HAP-1 (cell line): ENCODE results near the gene NAPSA.
A peak's percentile ranks its signal among the peaks of the same experiment; 100 is the strongest.
"Not testable (repeated sequence)": the region's sequence is repeated elsewhere in the genome, so short reads cannot be mapped to it uniquely, and the experiment has no call there.

Experiments used
- DNase-seq, 2 experiments: peaks; one replicate each; pipeline ENCODE4 v3.0.0-alpha.2; 2016 to 2020; ENCODE audit warnings: low spot score in 2 of 2
- H3K27me3 ChIP-seq: fragments of 250-450 bp; sonication (Bioruptor Pico); 2 replicates; pipeline ENCODE4 v1.5.1; 2020; ENCODE audit warnings: low read depth, mild to moderate bottlenecking, moderate library complexity
- H3K36me3 ChIP-seq: fragments of 250-450 bp; sonication (Bioruptor Pico); replicated peaks from 2 replicates; pipeline ENCODE4 v1.5.1; 2020; ENCODE audit warnings: mild to moderate bottlenecking
- H3K4me1 ChIP-seq: fragments of 250-450 bp; sonication (Bioruptor Pico); 2 replicates; pipeline ENCODE4 v1.5.1; 2020; ENCODE audit warnings: mild to moderate bottlenecking
- H3K4me3 ChIP-seq: fragments of 250-450 bp; sonication (Bioruptor Pico); 2 replicates; pipeline ENCODE4 v1.5.1; 2020; ENCODE audit warnings: mild to moderate bottlenecking, moderate library complexity
- H3K9me3 ChIP-seq: fragments of 250-450 bp; sonication (Bioruptor Pico); 2 replicates; pipeline ENCODE4 v1.5.1; 2020; ENCODE audit warnings: mild to moderate bottlenecking, moderate library complexity
- in situ Hi-C: fragments of 300-500 bp; cut with MboI; formaldehyde crosslinking; loops from 3 replicates; pipeline ENCODE4 v1.14.3; 2020; ENCODE audit warnings: low sequenced_read_pairs, inconsistent platforms, mixed read lengths

NAPSA gene

DNA sequence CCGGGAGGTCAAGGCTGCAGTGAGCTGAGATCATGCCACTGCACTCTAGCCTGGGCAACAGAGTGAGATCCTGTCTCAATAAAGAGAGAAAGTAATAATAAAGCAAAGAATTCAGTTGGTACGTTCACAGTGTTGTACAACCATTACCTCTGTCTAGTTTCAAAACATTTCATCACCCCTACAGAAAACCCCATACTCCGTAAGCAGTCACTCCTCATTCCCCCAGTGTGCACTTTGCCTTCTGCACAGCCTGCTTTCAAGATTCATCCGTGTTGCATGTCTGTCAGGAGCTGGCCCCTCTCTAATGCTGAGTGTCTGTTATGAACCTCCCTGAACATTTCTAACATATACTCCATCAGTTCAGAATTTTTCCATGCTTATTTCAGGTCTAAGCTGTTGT is 28.1 kb upstream of the NAPSA start:
- in situ Hi-C loops: no loop called here
- Histone ChIP-seq H3K36me3 (peaks cover 21% of the 10 kb centered on the region), H3K4me3 (no peak overlapping the region), H3K9me3 (no peaks in the 10 kb centered on the region; the same call in 1 of the 2 replicates), H3K27me3 (no peaks in the 10 kb centered on the region), H3K4me1 (no peaks in the 10 kb centered on the region)
- no peak for DNase-seq

DNA sequence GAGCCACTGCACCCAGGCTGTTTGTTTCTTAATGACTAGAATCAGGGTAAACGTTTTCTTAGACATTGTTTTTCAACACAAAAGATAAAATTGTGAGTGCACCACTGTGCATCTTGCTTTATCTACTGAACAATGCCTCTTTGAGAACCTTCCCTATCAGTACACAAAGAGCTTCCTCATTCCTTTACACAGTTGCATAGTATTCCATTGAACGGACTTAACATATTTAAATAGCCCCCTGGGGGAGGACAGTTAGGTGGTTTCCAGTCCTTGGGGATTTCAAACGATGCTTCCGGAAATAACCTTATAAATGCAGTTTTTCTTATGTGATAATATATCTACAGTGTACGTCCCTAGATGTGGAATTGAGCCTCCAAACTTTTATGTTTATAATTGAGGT is 27.3 kb upstream of the NAPSA start:
- Histone ChIP-seq H3K4me3 (no peak overlapping the region), H3K36me3 (peaks cover 28% of the 10 kb centered on the region), H3K4me1 (peaks cover 6% of the 10 kb centered on the region; the same call in 1 of the 2 replicates), H3K27me3 (no peaks in the 10 kb centered on the region), H3K9me3 (no peaks in the 10 kb centered on the region; the same call in 1 of the 2 replicates)
- no peak for DNase-seq
- in situ Hi-C loops: no loop called here

DNA sequence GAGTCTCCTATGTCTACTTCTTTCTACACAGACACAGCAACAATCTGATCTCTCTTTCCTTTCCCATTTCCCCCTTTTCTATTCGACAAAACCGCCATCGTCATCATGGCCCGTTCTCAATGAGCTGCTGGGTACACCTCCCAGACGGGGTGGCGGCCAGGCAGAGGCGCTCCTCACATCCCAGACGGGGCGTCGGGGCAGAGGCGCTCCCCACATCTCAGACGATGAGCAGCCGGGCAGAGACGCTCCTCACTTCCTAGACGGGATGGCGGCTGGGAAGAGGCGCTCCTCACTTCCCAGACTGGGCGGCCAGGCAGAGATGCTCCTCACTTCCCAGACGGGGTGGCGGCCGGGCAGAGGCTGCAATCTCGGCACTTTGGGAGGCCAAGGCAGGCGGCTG is 25.5 kb upstream of the NAPSA start:
- H3K9me3 ChIP-seq, DNase-seq, H3K27me3 ChIP-seq, in situ Hi-C loops, H3K4me3 ChIP-seq, H3K4me1 ChIP-seq: not testable (repeated sequence)
- peaks cover 45% of the 10 kb centered on the region for H3K36me3 ChIP-seq

DNA sequence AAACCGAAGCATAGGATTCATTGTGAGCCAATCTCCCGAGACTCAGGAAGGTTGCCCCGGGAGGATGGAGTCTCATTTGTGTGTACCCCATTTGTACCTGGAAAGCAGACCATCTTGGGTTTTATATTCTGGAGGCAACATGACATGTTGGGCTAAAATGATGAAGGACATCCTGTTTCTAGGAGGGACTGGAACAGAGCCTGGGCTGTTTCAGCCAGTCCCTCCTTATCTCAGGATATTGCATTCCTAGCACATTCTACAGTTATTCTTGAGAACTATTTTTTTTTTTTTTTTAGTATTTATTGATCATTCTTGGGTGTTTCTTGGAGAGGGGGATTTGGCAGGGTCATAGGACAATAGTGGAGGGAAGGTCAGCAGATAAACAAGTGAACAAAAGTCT is 24.9 kb upstream of the NAPSA start:
- H3K27me3 ChIP-seq, DNase-seq, H3K4me1 ChIP-seq, H3K9me3 ChIP-seq, in situ Hi-C loops, H3K4me3 ChIP-seq: not testable (repeated sequence)
- H3K36me3 ChIP-seq: peaks cover 45% of the 10 kb centered on the region

DNA sequence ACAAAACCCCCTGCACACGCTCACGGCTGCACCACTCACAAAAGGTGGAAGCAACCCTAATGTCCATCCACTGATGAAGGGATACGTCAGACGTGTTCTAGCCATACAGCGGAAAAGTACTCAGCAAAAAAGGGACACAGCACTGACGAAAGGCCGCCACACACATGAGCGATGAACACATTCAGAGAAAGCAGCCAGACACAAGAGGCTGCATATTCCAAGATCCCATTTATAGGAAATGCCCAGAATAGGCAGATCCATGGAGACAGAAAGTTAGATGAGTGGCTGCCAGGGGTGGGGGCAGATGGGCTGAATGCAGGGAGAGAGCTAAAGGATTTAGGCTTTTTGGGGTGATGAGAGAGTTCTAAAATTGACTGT is 22.4 kb upstream of the NAPSA start:
- Histone ChIP-seq H3K27me3 (no peaks in the 10 kb centered on the region), H3K9me3 (no peaks in the 10 kb centered on the region; the same call in 1 of the 2 replicates), H3K36me3 (peaks cover 43% of the 10 kb centered on the region), H3K4me1 (peaks cover 9% of the 10 kb centered on the region; the same call in 1 of the 2 replicates), H3K4me3 (no peak overlapping the region)
- in situ Hi-C loops: no loop called here
- no peak for DNase-seq

DNA sequence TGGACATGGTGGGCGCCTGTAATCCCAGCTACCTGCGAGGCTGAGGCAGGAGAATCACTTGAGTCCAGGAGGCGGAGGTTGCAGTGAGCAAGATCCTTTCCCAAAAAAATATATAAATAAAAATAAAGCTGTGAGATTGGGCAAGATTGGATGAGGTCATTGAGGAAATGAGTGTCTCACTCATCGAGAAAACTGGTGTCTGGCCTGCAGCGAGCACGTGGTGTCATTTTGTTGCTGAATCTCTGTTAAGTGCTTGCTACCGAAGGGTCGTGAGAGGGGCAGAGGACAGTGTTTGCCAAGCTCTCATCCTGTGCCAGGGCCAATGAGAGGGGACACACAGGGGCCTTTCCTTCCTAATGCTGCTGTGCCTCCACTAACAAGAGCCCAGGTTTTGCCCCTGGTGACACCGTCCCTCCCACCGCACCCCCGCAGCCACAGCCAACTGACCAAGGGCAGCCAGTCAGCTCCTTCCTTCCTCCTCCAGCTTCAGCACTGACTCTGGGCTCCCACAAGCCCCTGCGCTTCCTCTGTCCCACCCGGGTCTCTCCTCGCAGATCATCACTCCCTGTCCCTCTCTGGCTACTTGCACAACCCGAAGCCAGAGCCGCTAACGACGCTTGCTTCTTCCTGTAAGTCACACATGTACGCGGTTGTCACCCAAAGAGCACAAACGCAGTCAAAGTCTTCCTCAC is 21.9 kb upstream of the NAPSA start:
- peaks cover 9% of the 10 kb centered on the region; the same call in 1 of the 2 replicates for H3K4me1 ChIP-seq
- H3K27me3 ChIP-seq: no peaks in the 10 kb centered on the region
- no peak for DNase-seq
- in situ Hi-C loops: no loop called here
- no peaks in the 10 kb centered on the region; the same call in 1 of the 2 replicates for H3K9me3 ChIP-seq
- H3K36me3 ChIP-seq: peaks cover 37% of the 10 kb centered on the region
- H3K4me3 ChIP-seq: no peak overlapping the region

DNA sequence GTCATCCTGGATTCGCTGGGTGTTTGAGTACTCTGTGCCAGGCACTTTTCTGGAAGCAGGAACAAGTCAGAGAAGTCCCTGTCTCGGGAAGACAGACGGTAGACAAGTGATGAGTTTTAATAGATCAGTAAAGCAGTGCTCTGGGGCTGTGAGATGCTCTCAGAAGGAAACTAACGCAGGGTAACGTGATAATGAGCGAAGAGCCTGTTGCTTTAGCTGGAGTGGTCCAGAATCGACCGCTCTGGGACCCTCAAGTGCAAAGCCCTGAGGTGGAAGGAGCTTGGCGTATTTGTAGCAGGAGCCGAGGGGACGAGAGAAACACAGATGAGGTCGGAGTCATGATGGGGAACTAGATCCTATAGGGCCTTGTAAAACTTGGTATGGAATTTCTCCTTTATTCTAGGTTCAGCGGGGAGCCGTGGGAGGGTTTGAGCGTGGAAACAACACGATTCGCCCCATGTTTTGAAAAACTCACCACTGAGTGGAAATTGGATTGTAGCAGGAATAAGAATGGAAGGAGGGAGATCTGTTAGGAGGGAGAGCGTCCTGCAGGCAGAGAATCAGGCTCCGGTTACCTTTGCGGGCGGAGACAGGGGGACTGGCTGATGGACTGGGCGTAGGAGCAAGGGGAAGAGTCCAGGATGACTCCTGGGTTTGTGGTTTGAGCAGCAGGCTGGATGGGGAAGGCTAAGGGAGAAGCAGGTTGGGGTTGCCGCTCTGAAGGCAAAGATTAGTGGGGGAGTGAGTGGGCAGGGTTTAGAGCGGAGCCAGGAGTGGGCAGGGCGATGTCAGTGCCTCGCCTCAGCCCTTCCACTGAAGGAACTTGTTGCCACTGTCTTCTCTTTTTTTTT is 19.5 kb upstream of the NAPSA start:
- Histone ChIP-seq H3K36me3 (peaks cover 32% of the 10 kb centered on the region), H3K27me3 (no peaks in the 10 kb centered on the region), H3K9me3 (no peaks in the 10 kb centered on the region), H3K4me3 (peak overlapping the region; percentile 78), H3K4me1 (peaks cover 9% of the 10 kb centered on the region; the same call in 1 of the 2 replicates)
- in situ Hi-C loops: no loop called here
- DNase-seq: peak in 1 of 2 experiments; percentile 38

DNA sequence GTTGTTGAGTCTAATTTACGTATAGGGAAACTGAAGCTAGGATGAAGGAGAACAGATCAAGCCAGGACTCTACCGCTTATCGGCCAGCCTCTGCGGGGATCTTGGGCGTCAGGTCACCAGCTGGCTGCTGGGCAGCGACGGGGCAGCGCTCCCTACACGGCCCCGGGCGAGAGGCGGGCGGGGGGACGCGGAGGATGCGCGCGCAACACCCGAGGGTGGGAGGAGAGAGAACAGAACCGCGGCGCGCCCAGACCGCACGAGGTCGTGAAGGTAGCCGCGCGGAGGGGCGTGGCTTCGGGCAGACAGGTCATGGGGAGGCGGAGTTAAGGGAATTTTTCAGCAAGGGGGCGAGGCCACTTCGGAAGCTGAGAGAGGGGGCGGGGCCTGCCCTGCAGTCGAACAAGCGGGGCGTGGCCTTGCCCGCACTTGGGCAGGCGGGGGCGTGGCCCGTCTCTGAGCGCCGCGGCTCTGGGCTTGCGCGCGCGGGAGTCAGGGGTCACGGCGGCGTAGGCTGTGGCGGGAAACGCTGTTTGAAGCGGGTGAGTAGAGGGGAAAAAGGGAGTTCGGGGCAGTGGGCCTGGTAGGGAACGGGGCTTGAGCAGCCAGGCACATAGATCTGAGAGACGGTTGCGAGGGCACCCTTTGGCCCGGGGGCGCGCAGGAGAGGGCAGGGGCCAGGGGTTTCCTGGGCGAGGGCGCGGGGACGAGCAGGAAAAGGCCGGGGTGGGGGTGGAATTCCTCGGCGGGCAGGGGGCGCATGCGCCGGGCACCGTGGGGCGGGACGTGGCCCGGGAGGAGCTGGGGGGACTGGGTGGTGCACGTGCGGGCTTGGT is 18.6 kb upstream of the NAPSA start, which contains the start of gene POLD1:
Gene POLD1 (plus strand): TSS at position 496 of the 833 bp plus-strand sequence. CDS start 14,505 bp downstream, outside the sequence.
- H3K27me3 ChIP-seq: no peaks in the 10 kb centered on the region
- H3K4me1 ChIP-seq: peaks cover 9% of the 10 kb centered on the region; the same call in 1 of the 2 replicates
- peak within 1 kb of the TSS; percentile 78 for H3K4me3 ChIP-seq
- in situ Hi-C loops: no loop called here
- DNase-seq: peak; percentile 98 to 99
- no peaks in the 10 kb centered on the region for H3K9me3 ChIP-seq
- peaks cover 36% of the 10 kb centered on the region for H3K36me3 ChIP-seq

DNA sequence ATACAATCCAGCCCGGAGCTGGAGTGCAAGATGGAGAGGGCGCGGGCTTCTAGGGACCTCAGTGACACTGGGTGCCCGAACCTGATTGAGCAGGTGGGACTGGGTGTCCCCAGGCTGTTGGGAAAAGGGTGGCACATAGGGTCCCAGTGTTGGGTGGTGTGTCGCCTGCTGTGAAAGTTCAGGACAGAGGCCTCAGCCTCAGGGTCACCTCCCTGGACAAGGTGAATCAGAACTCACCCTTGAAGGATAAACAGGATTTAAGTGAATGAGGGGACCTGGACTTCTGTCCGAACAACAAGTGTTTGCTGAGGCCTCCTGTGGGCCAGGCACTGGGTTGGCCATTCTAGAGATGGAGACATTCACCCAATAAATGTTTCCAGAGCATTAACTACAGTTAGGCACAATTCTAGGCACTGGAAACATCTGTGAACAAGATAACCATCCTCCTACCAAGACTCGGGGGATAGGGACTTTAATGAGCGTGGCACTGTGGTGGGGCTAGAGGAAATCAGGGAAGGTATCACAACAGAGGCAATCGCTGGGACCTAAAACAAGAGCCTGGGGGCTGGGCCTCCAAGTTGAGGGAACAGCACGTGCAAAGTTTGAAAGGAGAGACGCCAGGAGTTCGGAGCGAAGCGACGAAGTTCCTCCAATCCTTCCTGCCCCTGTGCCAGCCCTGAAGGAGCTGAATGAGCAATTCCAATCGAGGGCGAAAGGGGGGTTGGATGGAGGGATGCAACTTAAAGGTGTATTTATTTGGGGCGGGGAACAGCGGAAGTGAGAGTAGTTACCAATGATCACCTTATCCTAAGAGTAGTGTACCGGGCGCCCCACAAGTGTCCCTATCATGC is 17.8 kb upstream of the NAPSA start:
- Histone ChIP-seq H3K9me3 (no peaks in the 10 kb centered on the region), H3K4me3 (peak overlapping the region; percentile 78), H3K27me3 (no peaks in the 10 kb centered on the region), H3K36me3 (peaks cover 41% of the 10 kb centered on the region), H3K4me1 (peaks cover 7% of the 10 kb centered on the region; the same call in 1 of the 2 replicates)
- in situ Hi-C loops: no loop called here
- no peak for DNase-seq

DNA sequence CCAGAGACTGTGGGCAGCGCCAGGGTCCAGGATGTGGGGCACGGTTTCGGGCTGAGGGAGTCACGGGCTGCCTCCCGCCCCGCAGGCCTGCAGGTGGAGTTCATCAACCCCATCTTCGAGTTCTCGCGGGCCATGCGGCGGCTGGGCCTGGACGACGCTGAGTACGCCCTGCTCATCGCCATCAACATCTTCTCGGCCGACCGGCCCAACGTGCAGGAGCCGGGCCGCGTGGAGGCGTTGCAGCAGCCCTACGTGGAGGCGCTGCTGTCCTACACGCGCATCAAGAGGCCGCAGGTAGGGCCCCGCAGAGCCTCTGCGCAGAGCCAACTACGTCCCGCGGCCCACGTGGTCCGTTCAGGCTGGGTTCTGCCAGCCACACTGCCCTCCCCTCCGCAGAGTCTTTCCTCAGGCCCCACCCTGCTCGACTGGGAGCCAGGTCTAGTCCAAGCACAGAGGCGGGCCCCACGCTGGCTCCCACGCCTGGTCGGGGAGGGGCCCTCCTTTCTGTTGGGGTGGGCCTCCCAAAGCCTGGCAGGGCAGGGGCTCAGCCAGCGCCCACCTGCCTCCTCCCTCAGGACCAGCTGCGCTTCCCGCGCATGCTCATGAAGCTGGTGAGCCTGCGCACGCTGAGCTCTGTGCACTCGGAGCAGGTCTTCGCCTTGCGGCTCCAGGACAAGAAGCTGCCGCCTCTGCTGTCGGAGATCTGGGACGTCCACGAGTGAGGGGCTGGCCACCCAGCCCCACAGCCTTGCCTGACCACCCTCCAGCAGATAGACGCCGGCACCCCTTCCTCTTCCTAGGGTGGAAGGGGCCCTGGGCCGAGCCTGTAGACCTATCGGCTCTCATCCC is 16.7 kb upstream of the NAPSA start:
- in situ Hi-C loops: no loop called here
- DNase-seq: no peak
- H3K36me3 ChIP-seq: peaks cover 38% of the 10 kb centered on the region

DNA sequence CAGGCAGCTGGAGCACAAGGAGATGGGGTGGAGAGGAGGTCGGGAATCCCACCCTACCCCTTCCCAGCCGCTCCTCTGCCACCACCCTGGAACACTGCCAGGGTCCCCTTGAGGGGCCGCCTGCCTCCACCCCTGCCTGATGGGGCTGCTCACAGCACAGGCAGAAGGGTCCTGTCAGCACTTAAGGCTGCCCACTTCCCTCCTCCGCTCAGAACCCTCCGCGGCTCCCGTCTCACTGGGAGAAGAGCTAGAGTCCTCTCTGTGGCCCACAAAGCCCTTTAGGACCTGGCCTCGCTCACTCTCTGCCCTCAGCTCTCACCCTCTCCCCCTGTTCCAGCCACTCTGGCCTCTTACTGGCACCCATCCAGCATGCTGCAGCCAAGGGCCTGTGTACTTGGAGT is 15.3 kb upstream of the NAPSA start:
- DNase-seq: no peak
- H3K9me3 ChIP-seq: no peaks in the 10 kb centered on the region
- in situ Hi-C loops: no loop called here
- no peaks in the 10 kb centered on the region for H3K27me3 ChIP-seq
- peaks cover 6% of the 10 kb centered on the region for H3K4me1 ChIP-seq
- no peak overlapping the region for H3K4me3 ChIP-seq
- H3K36me3 ChIP-seq: peaks cover 28% of the 10 kb centered on the region

More for the DNA sequence above, 16.7 kb upstream of the NAPSA start:
- Histone ChIP-seq H3K27me3 (no peaks in the 10 kb centered on the region), H3K4me1 (0 out of 2 replicates have a peak, but pooled peaks cover 3% of the 10 kb centered on the region), H3K4me3 (no peak overlapping the region), H3K9me3 (no peaks in the 10 kb centered on the region)

DNA sequence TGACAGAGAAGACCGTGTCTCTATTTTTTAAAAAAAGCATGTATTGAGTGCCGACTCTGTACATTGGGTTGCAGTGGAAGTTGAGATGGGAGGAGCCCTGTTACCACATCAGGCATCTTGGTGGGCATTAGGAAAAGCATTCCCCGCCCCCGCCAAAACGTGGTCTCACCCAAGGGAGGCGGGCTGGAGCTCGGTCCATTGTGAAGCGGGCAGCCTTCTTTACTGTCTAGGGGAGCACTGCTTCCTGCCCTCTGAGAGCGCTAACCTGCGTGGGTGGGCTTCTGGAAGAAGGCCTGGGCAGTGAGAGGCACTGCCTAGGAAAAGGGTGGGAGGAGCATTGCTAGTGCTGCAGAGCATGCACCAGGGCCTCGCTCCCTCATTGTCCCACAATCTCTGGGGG is 14.7 kb upstream of the NAPSA start:
- in situ Hi-C loops: no loop called here
- no peak overlapping the region for H3K4me3 ChIP-seq

More for the DNA sequence above, 14.7 kb upstream of the NAPSA start:
- Histone ChIP-seq H3K27me3 (no peaks in the 10 kb centered on the region), H3K9me3 (no peaks in the 10 kb centered on the region), H3K36me3 (peaks cover 28% of the 10 kb centered on the region), H3K4me1 (peaks cover 6% of the 10 kb centered on the region)
- DNase-seq: no peak
